GM23338 (cell line): ENCODE results near the gene KIF18A. TPM values are rescaled to one million over a fixed set of nuclear protein-coding genes. Genes with fewer than 3 reads are reported as not detected.
A peak's percentile ranks its signal among the peaks of the same experiment; 100 is the strongest.

Experiments used
- ATAC-seq: fragments of 200-7000 bp; cut with Tn5 transposase; 3 replicates; pipeline ENCODE4 v1.9.1; 2020
- DNase-seq: peaks from one replicate; pipeline ENCODE4 v3.0.0-alpha.2; 2015; ENCODE audit warnings: low spot score
- H2AFZ ChIP-seq: fragments of 200-600 bp; sonication (generic); 2 replicates; pipeline ENCODE4 v1.8.0; 2016; ENCODE audit warnings: antibody characterized with exemption, mild to moderate bottlenecking, moderate library complexity
- H3F3A ChIP-seq: fragments of 200-600 bp; sonication (generic); replicated peaks from 2 replicates; pipeline ENCODE4 v1.8.0; 2017; ENCODE audit warnings: antibody characterized with exemption, mixed run types, low read depth
- H3K27ac ChIP-seq: fragments of 200-600 bp; sonication (generic); 2 replicates; pipeline ENCODE4 v1.6.1; 2016; ENCODE audit warnings: low read depth
- H3K27me3 ChIP-seq: fragments of 200-600 bp; sonication (generic); 2 replicates; pipeline ENCODE4 v1.8.0; 2016; ENCODE audit warnings: mild to moderate bottlenecking, mixed run types, moderate library complexity; ENCODE audit not compliant: insufficient read depth
- H3K36me3 ChIP-seq: fragments of 200-600 bp; sonication (generic); 2 replicates; pipeline ENCODE4 v1.8.0; 2016; ENCODE audit warnings: mild to moderate bottlenecking; ENCODE audit not compliant: insufficient read depth
- H3K4me1 ChIP-seq: fragments of 200-600 bp; sonication (generic); 2 replicates; pipeline ENCODE4 v1.8.0; 2016; ENCODE audit warnings: mild to moderate bottlenecking, moderate library complexity; ENCODE audit not compliant: insufficient read depth
- H3K4me2 ChIP-seq: fragments of 200-600 bp; sonication (generic); 2 replicates; pipeline ENCODE4 v1.7.1; 2017; ENCODE audit warnings: mixed run types
- H3K4me3 ChIP-seq: fragments of 200-600 bp; sonication (generic); 2 replicates; pipeline ENCODE4 v1.6.1; 2016; ENCODE audit warnings: mixed run types
- H3K79me2 ChIP-seq: fragments of 200-600 bp; sonication (generic); replicated peaks from 2 replicates; pipeline ENCODE4 v1.8.0; 2017; ENCODE audit warnings: mild to moderate bottlenecking; ENCODE audit not compliant: insufficient read depth
- H3K9me2 ChIP-seq: fragments of 200-600 bp; sonication (generic); 2 replicates; pipeline ENCODE4 v1.8.0; 2017; ENCODE audit not compliant: insufficient read depth
- H4K20me1 ChIP-seq: fragments of 200-600 bp; sonication (generic); replicated peaks from 2 replicates; pipeline ENCODE4 v1.8.0; 2017; ENCODE audit warnings: mild to moderate bottlenecking; ENCODE audit not compliant: insufficient read depth
- H3K27ac Mint-ChIP-seq: 2 replicates; pipeline ENCODE4 v1.8.0; 2020; ENCODE audit warnings: inconsistent platforms, mild to moderate bottlenecking, moderate library complexity, mixed read lengths
- H3K27me3 Mint-ChIP-seq: 3 replicates; pipeline ENCODE4 v1.8.0; 2022; ENCODE audit warnings: low read depth, mild to moderate bottlenecking, moderate library complexity, mixed read lengths, inconsistent platforms; ENCODE audit not compliant: insufficient read depth, poor library complexity
- H3K36me3 Mint-ChIP-seq: 3 replicates; pipeline ENCODE4 v1.8.0; 2021; ENCODE audit warnings: low read depth, mild to moderate bottlenecking, inconsistent platforms, moderate library complexity, mixed read lengths
- H3K4me1 Mint-ChIP-seq: 3 replicates; pipeline ENCODE4 v1.8.0; 2020; ENCODE audit warnings: mild to moderate bottlenecking, inconsistent platforms, mixed read lengths
- H3K4me3 Mint-ChIP-seq: 3 replicates; pipeline ENCODE4 v1.8.0; 2021; ENCODE audit warnings: moderate library complexity, mild to moderate bottlenecking, inconsistent platforms, mixed read lengths
- H3K9me3 Mint-ChIP-seq: 3 replicates; pipeline ENCODE4 v1.8.0; 2020; ENCODE audit warnings: moderate library complexity, mild to moderate bottlenecking, inconsistent platforms, mixed read lengths
- CTCF ChIP-seq, 2 experiments: fragments of 200-600 bp in 1 of 2; sonication (generic) in 1 of 2; conservative IDR thresholded peaks; 2 replicates each; pipeline versions ENCODE4 v1.5.1 to v1.6.1; 2016 to 2017; ENCODE audit warnings: antibody characterized with exemption in 2 of 2, low read depth in 2 of 2, mild to moderate bottlenecking in 2 of 2, moderate library complexity in 1 of 2
- ETS1 ChIP-seq: IDR thresholded peaks from 2 replicates; pipeline ENCODE4 v1.6.1; 2016; ENCODE audit warnings: antibody characterized with exemption
- EZH2phosphoT487 ChIP-seq: fragments of 200-600 bp; sonication (generic); IDR thresholded peaks from one replicate; pipeline ENCODE4 v1.8.1; 2018; ENCODE audit warnings: antibody characterized with exemption; ENCODE audit not compliant: unreplicated experiment
- NANOG ChIP-seq: IDR thresholded peaks from 2 replicates; pipeline ENCODE4 v1.6.1; 2016; ENCODE audit warnings: antibody characterized with exemption, borderline replicate concordance
- POLR2AphosphoS5 ChIP-seq: IDR thresholded peaks from 2 replicates; pipeline ENCODE4 v1.6.1; 2016; ENCODE audit warnings: antibody characterized with exemption, low read depth
- ZNF114 ChIP-seq: fragments of 250-450 bp; sonication (Bioruptor Pico); IDR thresholded peaks from 2 replicates; pipeline ENCODE4 v1.5.0; 2020; ENCODE audit warnings: mild to moderate bottlenecking, moderate library complexity
- ZNF331 ChIP-seq: fragments of 250-450 bp; sonication (Bioruptor Pico); IDR thresholded peaks from 2 replicates; pipeline ENCODE4 v1.5.0; 2020; ENCODE audit warnings: low read depth, mild to moderate bottlenecking, moderate library complexity
- ZNF462 ChIP-seq: fragments of 250-450 bp; sonication (Bioruptor Pico); IDR thresholded peaks from 2 replicates; pipeline ENCODE4 v1.5.0; 2020; ENCODE audit warnings: mild to moderate bottlenecking, moderate library complexity
- polyA plus RNA-seq: library from polyadenylated mRNA; unstranded; fragments of >200 nt; fragmentation: Nextera tagmentation; extraction: Ambion mirVana; gene quantifications from 2 replicates; pipeline ENCODE4 v1.2.1, GENCODE V29; 2016
- total RNA-seq: library from RNA; depleted of rRNA; stranded (reverse); fragments of >200 nt; shearing (Covaris generic); gene quantifications from 2 replicates; pipeline ENCODE4 v1.2.3, GENCODE V29; 2014

The KIF18A gene
- total and polyA plus RNA-seq, 2 experiments from 2014 or later: 22.2 to 26.5 TPM

- TF ChIP-seq ZNF462 (no peak), CTCF (conservative IDR thresholded peaks at IDR 0.05; ENCODE audit: low read depth in 2 of 2) (no peak)
Measured at GRCh38 chr11:28108958-28109357, 1.0 kb upstream of the KIF18A start (continued).

- Mint-ChIP-seq H3K4me1 (peaks cover 22% of the 10 kb centered on the region), H3K27me3 (peaks cover 14% of the 10 kb centered on the region), H3K9me3 (no peaks in the 10 kb centered on the region), H3K4me3 (peak overlapping the region; percentile 99), H3K36me3 (no peaks in the 10 kb centered on the region), H3K27ac (peak overlapping the region; percentile 99)
- Histone ChIP-seq H3K9me2 (no peaks in the 10 kb centered on the region), H3K4me1 (peaks cover 5% of the 10 kb centered on the region), H3K4me3 (peak overlapping the region; percentile 81), H3K79me2 (peaks cover 87% of the 10 kb centered on the region), H3K4me2 (peak overlapping the region; percentile 83), H4K20me1 (no peaks in the 10 kb centered on the region), H3K36me3 (no peaks in the 10 kb centered on the region), H3K27ac (0 out of 2 replicates have a peak overlapping the region, but pooled peaks have one; percentile 45), H2AFZ (peak overlapping the region; percentile 34; the same call in 1 of the 2 replicates), H3F3A (no peaks in the 10 kb centered on the region), H3K27me3 (no peaks in the 10 kb centered on the region)
- ATAC-seq: peak; percentile 5; the same call in 2 of the 3 replicates
- DNase-seq: peak; percentile 23
- TF ChIP-seq NANOG (no peak), ZNF114 (CRISPR knock-in tag) (no peak), CTCF (conservative IDR thresholded peaks at IDR 0.05; ENCODE audit: low read depth in 2 of 2) (no peak), POLR2AphosphoS5 (no peak), EZH2phosphoT487 (no peak), ZNF331 (CRISPR knock-in tag) (no peak), ETS1 (no peak)
Measured at GRCh38 chr11:28107191-28107749, 686 bp downstream of the KIF18A start.
